ENCODE data around the gene DSC2. TPM values are rescaled to one million over a fixed set of nuclear protein-coding genes. Genes with fewer than 3 reads are reported as not detected.

DSC2 gene
- total RNA-seq, 2 donors from 2014 or later: 8.9 to 9.3 TPM

GRCh38 chr18:31091350-31091749, 10.9 kb downstream of the DSC2 start:
- intact Hi-C loops (cut with DNase I): no loop called here
- 70 to 88% methylated on average over 1 of the region's 1 CpG for WGBS, 2 donors
- Histone ChIP-seq H3K36me3 (replicated peaks in 1 of 2; ENCODE audit: insufficient read depth in 1 of 2, low read depth in 2 of 2) (peaks cover 4 to 21% of the 10 kb centered on the region in 2 donors), H3K4me1 (no peaks in the 10 kb centered on the region), H3K4me3 (no peak overlapping the region), H3K27ac (no peak overlapping the region), H3K27me3 (no peaks in the 10 kb centered on the region), H3K9me3 (no peaks in the 10 kb centered on the region)
- no peak for TF ChIP-seq CTCF (IDR thresholded peaks at IDR 0.05)
- TF ChIP-seq POLR2A (IDR thresholded peaks at IDR 0.05): no peak
- no peak for DNase-seq
- no peak for ATAC-seq

GRCh38 chr18:31088532-31088931, 13.7 kb downstream of the DSC2 start:
- intact Hi-C loops (cut with DNase I): no loop called here
- no peaks in the 10 kb centered on the region for H3K27me3 ChIP-seq
- ATAC-seq (no peak), DNase-seq (no peak)
- peaks cover 4 to 26% of the 10 kb centered on the region in 2 donors for H3K36me3 ChIP-seq (replicated peaks in 1 of 2; ENCODE audit: insufficient read depth in 1 of 2, low read depth in 2 of 2)
- H3K4me1 ChIP-seq: no peaks in the 10 kb centered on the region
- TF ChIP-seq POLR2A (IDR thresholded peaks at IDR 0.05) (no peak), CTCF (IDR thresholded peaks at IDR 0.05) (no peak)
- 87 to 96% methylated on average over 3 of the region's 3 CpGs for WGBS, 2 donors
- no peaks in the 10 kb centered on the region for H3K9me3 ChIP-seq
- H3K4me3 ChIP-seq: no peak overlapping the region
- no peak overlapping the region for H3K27ac ChIP-seq

GRCh38 chr18:31079973-31080372, 22.2 kb downstream of the DSC2 start:
- no peak for TF ChIP-seq CTCF (IDR thresholded peaks at IDR 0.05)
- ATAC-seq: no peak
- 88 to 93% methylated on average over 3 of the region's 3 CpGs for WGBS, 2 donors
- intact Hi-C loops (cut with DNase I): no loop called here
- DNase-seq: no peak
- Histone ChIP-seq H3K4me1 (no peaks in the 10 kb centered on the region), H3K9me3 (no peaks in the 10 kb centered on the region), H3K36me3 (replicated peaks in 1 of 2; ENCODE audit: insufficient read depth in 1 of 2, low read depth in 2 of 2) (peaks cover 0 to 4% of the 10 kb centered on the region in 2 donors), H3K4me3 (no peak overlapping the region), H3K27me3 (no peaks in the 10 kb centered on the region), H3K27ac (no peak overlapping the region)

GRCh38 chr18:31077878-31078277, 24.3 kb downstream of the DSC2 start:
- Histone ChIP-seq H3K27me3 (no peaks in the 10 kb centered on the region), H3K36me3 (replicated peaks in 1 of 2; ENCODE audit: insufficient read depth in 1 of 2, low read depth in 2 of 2) (peaks cover 0 to 3% of the 10 kb centered on the region in 2 donors), H3K9me3 (no peaks in the 10 kb centered on the region), H3K4me3 (no peak overlapping the region), H3K4me1 (no peaks in the 10 kb centered on the region), H3K27ac (no peak overlapping the region)
- no peak for DNase-seq
- intact Hi-C loops (cut with DNase I): no loop called here
- TF ChIP-seq POLR2A (IDR thresholded peaks at IDR 0.05) (no peak), CTCF (IDR thresholded peaks at IDR 0.05) (no peak)
- WGBS, 2 donors: 85 to 94% methylated on average over 1 of the region's 1 CpG
- no peak for ATAC-seq

GRCh38 chr18:31072175-31072574, 30.0 kb downstream of the DSC2 start:
- Histone ChIP-seq H3K27ac (no peak overlapping the region), H3K4me3 (no peak overlapping the region), H3K9me3 (no peaks in the 10 kb centered on the region), H3K36me3 (replicated peaks in 1 of 2; ENCODE audit: insufficient read depth in 1 of 2, low read depth in 2 of 2) (peaks cover 7 to 11% of the 10 kb centered on the region in 2 donors), H3K27me3 (no peaks in the 10 kb centered on the region), H3K4me1 (no peaks in the 10 kb centered on the region)
- no peak for TF ChIP-seq CTCF (IDR thresholded peaks at IDR 0.05)
- no peak for TF ChIP-seq POLR2A (IDR thresholded peaks at IDR 0.05)
- WGBS, 2 donors: 83 to 88% methylated on average over 4 of the region's 4 CpGs
- no peak for DNase-seq
- no peak for ATAC-seq
- intact Hi-C loops (cut with DNase I): no loop called here

Data from body of pancreas (tissue), 4 donors.